Smooth muscle cell (in vitro differentiated cells): ENCODE results near the gene DCUN1D4. TPM values are rescaled to one million over a fixed set of nuclear protein-coding genes. Genes with fewer than 3 reads are reported as not detected.

Experiments used
- DNase-seq: peaks from one replicate; lab custom pipeline; 2025; ENCODE audit not compliant: unreplicated experiment; lab: John Stamatoyannopoulos, UW
- H2AFZ ChIP-seq: fragments of 200-600 bp; sonication (generic); 2 replicates; pipeline ENCODE4 v1.6.0; 2016; ENCODE audit warnings: antibody characterized with exemption, low read depth, mild to moderate bottlenecking
- H3F3A ChIP-seq: fragments of 200-600 bp; sonication (generic); 2 replicates; pipeline ENCODE4 v1.6.0; 2017; ENCODE audit warnings: antibody characterized with exemption, low read depth
- H3K27ac ChIP-seq: fragments of 200-600 bp; sonication (generic); 2 replicates; pipeline ENCODE4 v1.5.1; 2016; ENCODE audit warnings: low read depth, mild to moderate bottlenecking
- H3K27me3 ChIP-seq: fragments of 200-600 bp; sonication (generic); 2 replicates; pipeline ENCODE4 v1.6.1; 2016; ENCODE audit warnings: low read depth, mild to moderate bottlenecking
- H3K36me3 ChIP-seq: fragments of 200-600 bp; sonication (generic); 2 replicates; pipeline ENCODE4 v1.5.1; 2016; ENCODE audit warnings: low read depth
- H3K4me1 ChIP-seq: fragments of 200-600 bp; sonication (generic); 2 replicates; pipeline ENCODE4 v1.5.1; 2016; ENCODE audit warnings: low read depth
- H3K4me2 ChIP-seq: fragments of 200-600 bp; sonication (generic); 2 replicates; pipeline ENCODE4 v1.6.0; 2016; ENCODE audit warnings: mild to moderate bottlenecking
- H3K4me3 ChIP-seq: fragments of 200-600 bp; sonication (generic); 2 replicates; pipeline ENCODE4 v1.5.1; 2016; ENCODE audit warnings: mild to moderate bottlenecking
- H3K79me2 ChIP-seq: fragments of 200-600 bp; sonication (generic); 2 replicates; pipeline ENCODE4 v1.6.0; 2016; ENCODE audit warnings: low read depth, mild to moderate bottlenecking
- H3K9ac ChIP-seq: fragments of 200-600 bp; sonication (generic); 2 replicates; pipeline ENCODE4 v1.6.0; 2016; ENCODE audit warnings: low read depth
- H3K9me3 ChIP-seq: fragments of 200-600 bp; sonication (generic); replicated peaks from 2 replicates; pipeline ENCODE4 v1.5.1; 2016; ENCODE audit warnings: low read depth
- H4K20me1 ChIP-seq: fragments of 200-600 bp; sonication (generic); 2 replicates; pipeline ENCODE4 v1.6.0; 2016; ENCODE audit warnings: low read depth
- CTCF ChIP-seq: fragments of 200-600 bp; sonication (generic); IDR thresholded peaks from 2 replicates; pipeline ENCODE4 v1.5.1; 2017; ENCODE audit warnings: borderline replicate concordance, mild to moderate bottlenecking, antibody characterized with exemption; ENCODE audit not compliant: insufficient read depth, poor library complexity, severe bottlenecking
- WGBS: methylation state at CpG from one replicate; pipeline ENCODE4 v1.1.7; 2016; ENCODE audit warnings: low lambda C conversion rate; 5-methylcytosine and 5-hydroxymethylcytosine counted together
- polyA plus RNA-seq: library from polyadenylated mRNA; unstranded; fragments of >200 nt; fragmentation: Nextera tagmentation; extraction: Ambion mirVana; gene quantifications from 2 replicates; pipeline ENCODE4 v1.2.1, GENCODE V29; 2016
- total RNA-seq: library from RNA; depleted of rRNA; stranded (reverse); fragments of >200 nt; gene quantifications from 2 replicates; pipeline ENCODE4 v1.2.3, GENCODE V29; 2014

DCUN1D4 gene
- total and polyA plus RNA-seq, 2 experiments from 2014 or later: 14.1 to 22.9 TPM

GRCh38 chr4:51943221-51943620 is 100.3 kb downstream of the DCUN1D4 start:
- no peaks in the 10 kb centered on the region for H3K36me3 ChIP-seq
- no peak overlapping the region for H3K9ac ChIP-seq
- H3K27me3 ChIP-seq: no peaks in the 10 kb centered on the region
- 63% methylated on average over 6 of the region's 6 CpGs for WGBS
- no peaks in the 10 kb centered on the region for H4K20me1 ChIP-seq
- H2AFZ ChIP-seq: no peak overlapping the region
- H3K4me2 ChIP-seq: peak overlapping the region; percentile 19
- TF ChIP-seq CTCF: no peak
- no peak overlapping the region for H3K4me3 ChIP-seq
- DNase-seq: no peak
- H3K27ac ChIP-seq: no peak overlapping the region
- H3K79me2 ChIP-seq: no peaks in the 10 kb centered on the region
- no peaks in the 10 kb centered on the region for H3F3A ChIP-seq
- H3K4me1 ChIP-seq: no peaks in the 10 kb centered on the region
- H3K9me3 ChIP-seq: no peaks in the 10 kb centered on the region

GRCh38 chr4:51958199-51958968 is 115.4 kb downstream of the DCUN1D4 start:
- no peak for TF ChIP-seq CTCF
- DNase-seq: no peak
- Histone ChIP-seq H3K9ac (no peak overlapping the region), H3F3A (no peaks in the 10 kb centered on the region), H3K36me3 (no peaks in the 10 kb centered on the region), H3K4me3 (no peak overlapping the region), H3K27me3 (no peaks in the 10 kb centered on the region), H3K79me2 (no peaks in the 10 kb centered on the region), H3K9me3 (no peaks in the 10 kb centered on the region), H3K27ac (no peak overlapping the region), H2AFZ (no peak overlapping the region), H4K20me1 (no peaks in the 10 kb centered on the region), H3K4me1 (peaks cover 11% of the 10 kb centered on the region), H3K4me2 (no peak overlapping the region)
- WGBS: 56% methylated on average over 2 of the region's 2 CpGs

DNA sequence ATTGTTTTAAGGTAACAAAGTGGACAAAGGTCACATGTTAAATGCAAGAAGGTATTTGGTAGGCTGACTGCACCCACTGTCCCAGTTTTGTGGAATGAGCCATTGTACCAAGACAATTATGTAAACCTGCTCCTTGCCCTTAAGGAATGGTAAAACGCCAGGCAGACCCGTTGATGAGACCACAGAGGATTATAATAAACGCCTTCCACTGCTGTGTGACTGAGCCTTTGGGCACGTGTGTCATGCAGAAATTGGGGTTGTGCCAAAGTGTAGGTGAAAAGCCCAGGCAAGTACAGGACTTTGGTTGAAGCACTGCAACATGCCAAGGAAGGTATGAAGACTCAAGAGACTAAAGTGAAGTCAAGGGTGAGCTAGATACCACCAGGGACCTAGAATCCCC is 117.5 kb downstream of the DCUN1D4 start:
- H3K79me2 ChIP-seq: no peaks in the 10 kb centered on the region
- H3K9me3 ChIP-seq: no peaks in the 10 kb centered on the region
- no peak for TF ChIP-seq CTCF
- H3K4me1 ChIP-seq: peaks cover 11% of the 10 kb centered on the region
- no peak overlapping the region for H2AFZ ChIP-seq
- H4K20me1 ChIP-seq: no peaks in the 10 kb centered on the region
- no peak overlapping the region for H3K4me3 ChIP-seq
- no peak overlapping the region for H3K27ac ChIP-seq
- H3K27me3 ChIP-seq: no peaks in the 10 kb centered on the region
- no peak overlapping the region for H3K9ac ChIP-seq
- H3F3A ChIP-seq: no peaks in the 10 kb centered on the region
- 60% methylated on average over 4 of the region's 4 CpGs for WGBS
- no peaks in the 10 kb centered on the region for H3K36me3 ChIP-seq
- H3K4me2 ChIP-seq: no peak overlapping the region
- no peak for DNase-seq
